ENCODE data around the gene TRPM3.

- TF ChIP-seq CTCF (IDR thresholded peaks at IDR 0.05 in 4 of 5, conservative IDR thresholded peaks at IDR 0.05 in 1 of 5) = no peak
- no peak for TF ChIP-seq POLR2A (IDR thresholded peaks at IDR 0.05)
Observed at GRCh38 chr9:70778568-70778967, 342.9 kb downstream of the TRPM3 start.

Measured in gastrocnemius medialis (tissue), 4 donors.